Measurements from ENCODE around the gene A4GNT.

Gene A4GNT

GRCh38 chr3:138099417-138099816, 32.8 kb downstream of the A4GNT start:
- no peaks in the 10 kb centered on the region for H3K9me3 ChIP-seq (ENCODE audit: control insufficient read depth, low read length)
- no peak overlapping the region for H3K4me3 ChIP-seq (ENCODE audit: low read depth, low read length)
- H3K36me3 ChIP-seq (ENCODE audit: control insufficient read depth, insufficient read depth, low read length): no peaks in the 10 kb centered on the region
- no peaks in the 10 kb centered on the region for H3K79me2 ChIP-seq
- H3K9ac ChIP-seq: no peak overlapping the region
- TF ChIP-seq, protein P1, sequence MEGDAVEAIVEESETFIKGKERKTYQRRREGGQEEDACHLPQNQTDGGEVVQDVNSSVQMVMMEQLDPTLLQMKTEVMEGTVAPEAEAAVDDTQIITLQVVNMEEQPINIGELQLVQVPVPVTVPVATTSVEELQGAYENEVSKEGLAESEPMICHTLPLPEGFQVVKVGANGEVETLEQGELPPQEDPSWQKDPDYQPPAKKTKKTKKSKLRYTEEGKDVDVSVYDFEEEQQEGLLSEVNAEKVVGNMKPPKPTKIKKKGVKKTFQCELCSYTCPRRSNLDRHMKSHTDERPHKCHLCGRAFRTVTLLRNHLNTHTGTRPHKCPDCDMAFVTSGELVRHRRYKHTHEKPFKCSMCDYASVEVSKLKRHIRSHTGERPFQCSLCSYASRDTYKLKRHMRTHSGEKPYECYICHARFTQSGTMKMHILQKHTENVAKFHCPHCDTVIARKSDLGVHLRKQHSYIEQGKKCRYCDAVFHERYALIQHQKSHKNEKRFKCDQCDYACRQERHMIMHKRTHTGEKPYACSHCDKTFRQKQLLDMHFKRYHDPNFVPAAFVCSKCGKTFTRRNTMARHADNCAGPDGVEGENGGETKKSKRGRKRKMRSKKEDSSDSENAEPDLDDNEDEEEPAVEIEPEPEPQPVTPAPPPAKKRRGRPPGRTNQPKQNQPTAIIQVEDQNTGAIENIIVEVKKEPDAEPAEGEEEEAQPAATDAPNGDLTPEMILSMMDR (IDR thresholded peaks at IDR 0.05): no peak
- H3K4me1 ChIP-seq: peaks cover 3% of the 10 kb centered on the region
- no peak overlapping the region for H3K27ac ChIP-seq
- H2AFZ ChIP-seq: no peak overlapping the region
- no peaks in the 10 kb centered on the region for H3K27me3 ChIP-seq (ENCODE audit: control insufficient read depth, insufficient read depth, low read length)
- H3K4me2 ChIP-seq (ENCODE audit: low read length): no peak overlapping the region

DNA sequence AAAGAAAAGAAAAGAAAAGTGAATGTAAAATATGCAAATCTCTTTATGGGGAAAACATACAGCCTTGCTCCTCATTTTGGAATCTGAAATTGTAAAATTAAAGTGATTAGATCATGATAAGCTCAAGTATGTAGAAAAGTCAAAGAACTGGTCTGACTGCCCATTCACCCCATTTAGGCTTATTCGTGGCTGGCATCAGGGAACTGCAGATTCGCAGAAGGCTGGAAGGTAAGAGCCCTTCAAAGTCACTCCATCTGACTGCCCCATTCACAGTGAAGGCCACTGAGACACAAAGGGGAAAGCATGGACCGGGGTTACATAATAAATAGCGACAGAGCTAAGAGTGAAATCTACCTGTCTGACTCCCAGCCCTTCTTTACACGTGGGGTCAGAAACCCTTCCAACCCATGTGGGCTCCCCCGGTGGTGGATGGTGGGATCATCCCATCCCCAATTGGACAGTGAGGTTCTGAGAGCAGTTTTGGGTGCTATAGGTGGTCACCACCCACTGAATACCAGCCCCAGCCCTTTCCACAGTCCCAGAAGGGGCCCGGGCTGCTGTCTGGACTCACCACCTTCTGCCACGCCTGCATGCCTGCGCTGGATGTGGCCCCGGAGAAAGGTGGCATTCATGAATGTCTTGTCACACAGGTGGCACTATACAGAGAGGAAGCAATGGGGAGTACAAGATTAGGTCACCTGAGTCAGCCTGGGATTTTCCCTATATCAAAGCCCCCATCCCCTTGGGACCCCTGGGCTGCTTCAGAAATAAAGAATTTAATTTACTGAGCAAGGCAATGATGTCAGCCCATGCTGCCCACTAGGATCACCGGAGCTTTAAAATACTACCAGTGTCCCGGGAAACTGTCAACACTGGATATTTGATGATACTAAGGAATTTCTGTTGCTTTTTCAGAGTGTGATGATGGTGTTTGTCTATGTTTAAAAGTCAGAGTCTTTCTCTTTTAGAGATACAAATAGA, 34.7 kb downstream of the A4GNT start:
- Histone ChIP-seq H3K4me3 (ENCODE audit: low read depth, low read length) (no peak overlapping the region), H3K79me2 (no peaks in the 10 kb centered on the region), H2AFZ (no peak overlapping the region), H3K9ac (no peak overlapping the region), H3K36me3 (ENCODE audit: control insufficient read depth, insufficient read depth, low read length) (no peaks in the 10 kb centered on the region), H3K27me3 (ENCODE audit: control insufficient read depth, insufficient read depth, low read length) (no peaks in the 10 kb centered on the region), H3K9me3 (ENCODE audit: control insufficient read depth, low read length) (no peaks in the 10 kb centered on the region), H3K4me2 (ENCODE audit: low read length) (no peak overlapping the region), H3K4me1 (peaks cover 3% of the 10 kb centered on the region), H3K27ac (no peak overlapping the region)
- TF ChIP-seq, protein P1 (IDR thresholded peaks at IDR 0.05): peak; percentile 19

- no peak overlapping the region for H3K27ac ChIP-seq
- no peak overlapping the region for H3K4me2 ChIP-seq (ENCODE audit: low read length)
- no peaks in the 10 kb centered on the region for H3K36me3 ChIP-seq (ENCODE audit: control insufficient read depth, insufficient read depth, low read length)
- no peaks in the 10 kb centered on the region for H3K79me2 ChIP-seq
- H3K9ac ChIP-seq: no peak overlapping the region
- no peaks in the 10 kb centered on the region for H3K27me3 ChIP-seq (ENCODE audit: control insufficient read depth, insufficient read depth, low read length)
- no peak overlapping the region for H2AFZ ChIP-seq
- H3K4me3 ChIP-seq (ENCODE audit: low read depth, low read length): no peak overlapping the region
- H3K4me1 ChIP-seq: no peaks in the 10 kb centered on the region
- no peaks in the 10 kb centered on the region for H3K9me3 ChIP-seq (ENCODE audit: control insufficient read depth, low read length)
- TF ChIP-seq, protein P1 (IDR thresholded peaks at IDR 0.05): no peak
Measured at GRCh38 chr3:138093721-138094120, 38.5 kb downstream of the A4GNT start.

GRCh38 chr3:138092023-138092422, 40.2 kb downstream of the A4GNT start:
- TF ChIP-seq, protein P1 (IDR thresholded peaks at IDR 0.05): no peak
- H3K4me1 ChIP-seq: no peaks in the 10 kb centered on the region
- no peaks in the 10 kb centered on the region for H3K79me2 ChIP-seq
- no peak overlapping the region for H3K4me2 ChIP-seq (ENCODE audit: low read length)
- H3K27me3 ChIP-seq (ENCODE audit: control insufficient read depth, insufficient read depth, low read length): no peaks in the 10 kb centered on the region
- no peak overlapping the region for H3K27ac ChIP-seq
- H3K4me3 ChIP-seq (ENCODE audit: low read depth, low read length): no peak overlapping the region
- H3K36me3 ChIP-seq (ENCODE audit: control insufficient read depth, insufficient read depth, low read length): no peaks in the 10 kb centered on the region
- no peak overlapping the region for H3K9ac ChIP-seq
- no peaks in the 10 kb centered on the region for H3K9me3 ChIP-seq (ENCODE audit: control insufficient read depth, low read length)
- H2AFZ ChIP-seq: no peak overlapping the region
